GM12892 (cell line): ENCODE data around the gene AHRR.
"Not testable (repeated sequence)": the region's sequence is repeated elsewhere in the genome, so short reads cannot be mapped to it uniquely, and the experiment has no call there.

ENCODE experiments used
- POLR2A ChIP-seq: IDR thresholded peaks from 2 replicates; pipeline ENCODE4 v1.6.1; 2011; ENCODE audit warnings: low read depth, low read length, control low read depth
- POLR2AphosphoS5 ChIP-seq: IDR thresholded peaks from 2 replicates; pipeline ENCODE4 v1.6.1; 2011; ENCODE audit warnings: low read depth, low read length, control low read depth

GRCh38 chr5:414991-415927 lies 93.7 kb downstream of the AHRR start:
- not testable (repeated sequence) for TF ChIP-seq POLR2A, POLR2AphosphoS5
